SU-DHL-6 (cell line): ENCODE data around the gene AQP5.

Experiments used
- EZH2phosphoT487 ChIP-seq: fragments of 200-600 bp; sonication (generic), shearing (Covaris generic); conservative IDR thresholded peaks from 2 replicates; pipeline ENCODE4 v1.6.1; 2018; ENCODE audit warnings: mild to moderate bottlenecking, antibody characterized with exemption, low read length, moderate library complexity, mixed read lengths
- TF ChIP-seq, protein P1 (sequence below): fragments of 200-600 bp; sonication (generic); IDR thresholded peaks from one replicate; pipeline ENCODE4 v1.5.1; 2017; ENCODE audit warnings: antibody characterized with exemption, mild to moderate bottlenecking, low read length, moderate library complexity; ENCODE audit not compliant: insufficient read depth, poor library complexity, severe bottlenecking

DNA sequence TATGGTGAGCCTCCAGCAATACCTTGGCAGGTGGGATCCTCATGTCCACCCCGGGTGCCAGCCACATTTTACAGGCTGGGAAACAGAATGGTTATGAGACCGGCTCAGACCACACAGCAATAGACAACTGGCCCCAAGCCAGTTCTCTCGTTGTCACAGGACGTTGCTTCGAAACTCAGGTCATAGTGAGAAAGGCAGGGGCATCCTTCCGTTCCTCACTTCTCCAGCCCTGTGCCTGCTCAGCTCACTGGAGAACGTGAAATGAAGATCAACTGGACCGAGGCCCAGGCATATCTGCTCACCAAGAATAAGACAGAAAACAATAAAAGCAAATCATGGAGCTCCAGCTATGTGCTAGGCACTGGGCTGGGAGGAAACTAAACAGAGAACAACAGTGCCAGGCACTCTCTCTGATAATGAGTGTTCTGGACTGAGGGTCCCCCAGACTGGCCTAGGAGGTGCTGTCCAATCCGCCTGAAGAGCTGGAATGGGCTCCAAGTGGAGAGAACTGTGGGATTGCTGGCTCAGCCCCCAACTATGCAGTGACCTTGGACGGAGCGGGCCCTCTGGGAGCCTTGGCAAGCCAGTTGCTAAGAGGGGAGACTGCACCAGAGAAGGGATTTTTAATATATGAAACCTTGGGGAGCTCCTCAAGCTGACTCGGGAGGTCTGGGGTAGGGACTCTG lies 39.2 kb upstream of the AQP5 start:
- TF ChIP-seq, protein P1, sequence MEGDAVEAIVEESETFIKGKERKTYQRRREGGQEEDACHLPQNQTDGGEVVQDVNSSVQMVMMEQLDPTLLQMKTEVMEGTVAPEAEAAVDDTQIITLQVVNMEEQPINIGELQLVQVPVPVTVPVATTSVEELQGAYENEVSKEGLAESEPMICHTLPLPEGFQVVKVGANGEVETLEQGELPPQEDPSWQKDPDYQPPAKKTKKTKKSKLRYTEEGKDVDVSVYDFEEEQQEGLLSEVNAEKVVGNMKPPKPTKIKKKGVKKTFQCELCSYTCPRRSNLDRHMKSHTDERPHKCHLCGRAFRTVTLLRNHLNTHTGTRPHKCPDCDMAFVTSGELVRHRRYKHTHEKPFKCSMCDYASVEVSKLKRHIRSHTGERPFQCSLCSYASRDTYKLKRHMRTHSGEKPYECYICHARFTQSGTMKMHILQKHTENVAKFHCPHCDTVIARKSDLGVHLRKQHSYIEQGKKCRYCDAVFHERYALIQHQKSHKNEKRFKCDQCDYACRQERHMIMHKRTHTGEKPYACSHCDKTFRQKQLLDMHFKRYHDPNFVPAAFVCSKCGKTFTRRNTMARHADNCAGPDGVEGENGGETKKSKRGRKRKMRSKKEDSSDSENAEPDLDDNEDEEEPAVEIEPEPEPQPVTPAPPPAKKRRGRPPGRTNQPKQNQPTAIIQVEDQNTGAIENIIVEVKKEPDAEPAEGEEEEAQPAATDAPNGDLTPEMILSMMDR = no peak
- no peak for TF ChIP-seq EZH2phosphoT487
